ENCODE data around the gene PPFIA2. TPM values are rescaled to one million over a fixed set of nuclear protein-coding genes. Genes with fewer than 3 reads are reported as not detected.

PPFIA2 gene
- total RNA-seq, 1 donor from 2014 or later = 0.59 TPM

DNA sequence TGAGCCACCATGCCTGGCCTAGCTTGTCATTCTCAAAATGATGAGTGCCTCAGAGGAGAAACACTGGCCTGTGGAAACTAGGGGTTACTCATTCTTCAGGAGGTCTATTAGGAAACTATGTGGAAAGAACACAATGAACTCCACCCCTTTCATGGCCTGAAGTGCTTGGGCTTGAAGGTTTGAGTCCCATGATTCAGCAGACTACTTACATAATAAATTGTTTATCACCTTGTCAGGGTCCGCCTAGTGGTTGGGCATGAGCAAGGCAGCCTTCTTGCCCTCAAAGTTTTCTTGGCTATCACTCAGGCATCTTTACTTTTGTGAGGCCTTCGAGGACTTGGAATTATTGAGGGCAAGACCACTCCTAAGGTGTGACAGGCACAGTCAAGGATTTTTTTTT lies 430.1 kb downstream of the PPFIA2 start:
- Histone ChIP-seq H3K4me3 (ENCODE audit: insufficient read depth, low read depth, low read length) (no peak overlapping the region), H3K4me2 (ENCODE audit: low read length) (no peak overlapping the region), H3K36me3 (ENCODE audit: insufficient read depth, low read length) (no peaks in the 10 kb centered on the region), H2AFZ (ENCODE audit: low read depth, low read length) (no peak overlapping the region), H3K79me2 (ENCODE audit: insufficient read depth, low read length) (no peaks in the 10 kb centered on the region), H3K27me3 (ENCODE audit: insufficient read depth, low read length) (no peaks in the 10 kb centered on the region), H3K27ac (ENCODE audit: low read depth, low read length) (no peak overlapping the region), H4K20me1 (ENCODE audit: insufficient read depth, low read length) (no peaks in the 10 kb centered on the region), H3K9me3 (ENCODE audit: insufficient read depth, low read depth, low read length) (no peaks in the 10 kb centered on the region), H3K4me1 (ENCODE audit: insufficient read depth, low read length) (no peaks in the 10 kb centered on the region), H3K9ac (ENCODE audit: low read length) (no peak overlapping the region)
- Mint-ChIP-seq H3K27me3 (ENCODE audit: low read depth, unreplicated experiment) (no peaks in the 10 kb centered on the region), H3K9me3 (ENCODE audit: unreplicated experiment) (no peaks in the 10 kb centered on the region), H3K27ac (ENCODE audit: unreplicated experiment) (no peak overlapping the region), H3K36me3 (ENCODE audit: low read depth, unreplicated experiment) (peaks cover 2% of the 10 kb centered on the region), H3K4me3 (ENCODE audit: unreplicated experiment) (no peak overlapping the region), H3K4me1 (ENCODE audit: low read depth, unreplicated experiment) (no peaks in the 10 kb centered on the region)
- FAIRE-seq (no peak), DNase-seq (ENCODE audit: low read depth) (peak; percentile 2)
- no peak for TF ChIP-seq EZH2 (IDR thresholded peaks at IDR 0.05; ENCODE audit: insufficient read depth, low read length)
- TF ChIP-seq, protein P1, sequence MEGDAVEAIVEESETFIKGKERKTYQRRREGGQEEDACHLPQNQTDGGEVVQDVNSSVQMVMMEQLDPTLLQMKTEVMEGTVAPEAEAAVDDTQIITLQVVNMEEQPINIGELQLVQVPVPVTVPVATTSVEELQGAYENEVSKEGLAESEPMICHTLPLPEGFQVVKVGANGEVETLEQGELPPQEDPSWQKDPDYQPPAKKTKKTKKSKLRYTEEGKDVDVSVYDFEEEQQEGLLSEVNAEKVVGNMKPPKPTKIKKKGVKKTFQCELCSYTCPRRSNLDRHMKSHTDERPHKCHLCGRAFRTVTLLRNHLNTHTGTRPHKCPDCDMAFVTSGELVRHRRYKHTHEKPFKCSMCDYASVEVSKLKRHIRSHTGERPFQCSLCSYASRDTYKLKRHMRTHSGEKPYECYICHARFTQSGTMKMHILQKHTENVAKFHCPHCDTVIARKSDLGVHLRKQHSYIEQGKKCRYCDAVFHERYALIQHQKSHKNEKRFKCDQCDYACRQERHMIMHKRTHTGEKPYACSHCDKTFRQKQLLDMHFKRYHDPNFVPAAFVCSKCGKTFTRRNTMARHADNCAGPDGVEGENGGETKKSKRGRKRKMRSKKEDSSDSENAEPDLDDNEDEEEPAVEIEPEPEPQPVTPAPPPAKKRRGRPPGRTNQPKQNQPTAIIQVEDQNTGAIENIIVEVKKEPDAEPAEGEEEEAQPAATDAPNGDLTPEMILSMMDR (IDR thresholded peaks at IDR 0.05; ENCODE audit: insufficient read depth, low read depth, low read length) = peak; percentile 34

DNA sequence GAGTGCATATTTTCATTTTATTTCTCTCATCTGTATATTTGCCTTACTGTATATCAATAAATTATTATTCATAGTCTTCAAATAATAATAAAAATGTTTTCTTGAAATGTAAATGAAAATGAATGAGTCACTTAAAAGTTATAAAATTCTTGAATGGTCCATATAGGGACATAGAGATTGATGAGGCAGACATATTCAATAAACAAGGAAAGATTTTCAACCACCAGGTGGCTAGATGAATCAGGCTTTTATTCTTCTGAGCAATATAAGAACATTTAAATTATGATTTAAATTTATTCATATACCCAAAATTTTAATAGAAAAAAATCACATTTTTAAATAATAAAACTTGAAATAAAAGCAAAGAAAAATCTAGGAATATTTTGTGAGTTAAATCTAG lies 431.7 kb downstream of the PPFIA2 start:
- H3K79me2 ChIP-seq (ENCODE audit: insufficient read depth, low read length) = no peaks in the 10 kb centered on the region
- no peak overlapping the region for H3K4me2 ChIP-seq (ENCODE audit: low read length)
- no peak for DNase-seq (ENCODE audit: low read depth)
- no peak overlapping the region for H3K27ac ChIP-seq (ENCODE audit: low read depth, low read length)
- H4K20me1 ChIP-seq (ENCODE audit: insufficient read depth, low read length) = no peaks in the 10 kb centered on the region
- H3K9ac ChIP-seq (ENCODE audit: low read length) = no peak overlapping the region
- TF ChIP-seq, protein P1 (IDR thresholded peaks at IDR 0.05; ENCODE audit: insufficient read depth, low read depth, low read length) = no peak
- no peak for TF ChIP-seq EZH2 (IDR thresholded peaks at IDR 0.05; ENCODE audit: insufficient read depth, low read length)
- H2AFZ ChIP-seq (ENCODE audit: low read depth, low read length) = no peak overlapping the region
- H3K27me3 ChIP-seq (ENCODE audit: insufficient read depth, low read length) = no peaks in the 10 kb centered on the region
- Mint-ChIP-seq H3K4me1 (ENCODE audit: low read depth, unreplicated experiment) (no peaks in the 10 kb centered on the region), H3K4me3 (ENCODE audit: unreplicated experiment) (no peak overlapping the region), H3K9me3 (ENCODE audit: unreplicated experiment) (no peaks in the 10 kb centered on the region), H3K36me3 (ENCODE audit: low read depth, unreplicated experiment) (no peaks in the 10 kb centered on the region), H3K27me3 (ENCODE audit: low read depth, unreplicated experiment) (no peaks in the 10 kb centered on the region), H3K27ac (ENCODE audit: unreplicated experiment) (no peak overlapping the region)
- no peak overlapping the region for H3K4me3 ChIP-seq (ENCODE audit: insufficient read depth, low read depth, low read length)
- FAIRE-seq = no peak
- no peaks in the 10 kb centered on the region for H3K36me3 ChIP-seq (ENCODE audit: insufficient read depth, low read length)
- no peaks in the 10 kb centered on the region for H3K9me3 ChIP-seq (ENCODE audit: insufficient read depth, low read depth, low read length)
- no peaks in the 10 kb centered on the region for H3K4me1 ChIP-seq (ENCODE audit: insufficient read depth, low read length)

DNA sequence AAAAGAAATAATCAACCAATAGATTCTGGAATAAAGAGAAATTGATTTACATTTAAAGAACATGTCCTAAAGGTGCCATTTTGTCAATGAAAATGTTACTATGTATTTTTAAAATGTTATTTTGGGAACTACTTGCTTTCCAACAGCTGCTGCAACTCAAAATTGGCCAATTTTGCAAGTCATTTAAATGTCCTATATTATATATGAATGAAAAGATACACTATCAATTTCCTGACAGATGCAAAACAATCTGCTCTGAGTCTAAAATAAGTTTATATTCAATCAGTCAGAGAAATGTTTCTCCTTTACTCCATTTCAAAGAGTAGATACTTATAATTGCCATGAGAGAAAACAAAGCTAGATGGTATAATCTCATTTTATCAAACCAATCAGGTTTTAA lies 434.1 kb downstream of the PPFIA2 start:
- DNase-seq (ENCODE audit: low read depth) = no peak
- no peak for FAIRE-seq
- no peaks in the 10 kb centered on the region for H3K27me3 Mint-ChIP-seq (ENCODE audit: low read depth, unreplicated experiment)
- no peak overlapping the region for H3K4me2 ChIP-seq (ENCODE audit: low read length)
- no peaks in the 10 kb centered on the region for H3K4me1 Mint-ChIP-seq (ENCODE audit: low read depth, unreplicated experiment)
- H3K79me2 ChIP-seq (ENCODE audit: insufficient read depth, low read length) = no peaks in the 10 kb centered on the region
- no peaks in the 10 kb centered on the region for H3K4me1 ChIP-seq (ENCODE audit: insufficient read depth, low read length)
- H3K9me3 ChIP-seq (ENCODE audit: insufficient read depth, low read depth, low read length) = no peaks in the 10 kb centered on the region
- no peaks in the 10 kb centered on the region for H3K9me3 Mint-ChIP-seq (ENCODE audit: unreplicated experiment)
- no peak overlapping the region for H3K27ac ChIP-seq (ENCODE audit: low read depth, low read length)
- H3K36me3 ChIP-seq (ENCODE audit: insufficient read depth, low read length) = no peaks in the 10 kb centered on the region
- no peaks in the 10 kb centered on the region for H3K27me3 ChIP-seq (ENCODE audit: insufficient read depth, low read length)
- no peak overlapping the region for H3K27ac Mint-ChIP-seq (ENCODE audit: unreplicated experiment)
- no peak overlapping the region for H3K4me3 Mint-ChIP-seq (ENCODE audit: unreplicated experiment)
- no peak overlapping the region for H2AFZ ChIP-seq (ENCODE audit: low read depth, low read length)
- H3K36me3 Mint-ChIP-seq (ENCODE audit: low read depth, unreplicated experiment) = no peaks in the 10 kb centered on the region
- no peaks in the 10 kb centered on the region for H4K20me1 ChIP-seq (ENCODE audit: insufficient read depth, low read length)
- no peak overlapping the region for H3K9ac ChIP-seq (ENCODE audit: low read length)
- TF ChIP-seq, protein P1 (IDR thresholded peaks at IDR 0.05; ENCODE audit: insufficient read depth, low read depth, low read length) = no peak
- no peak for TF ChIP-seq EZH2 (IDR thresholded peaks at IDR 0.05; ENCODE audit: insufficient read depth, low read length)
- no peak overlapping the region for H3K4me3 ChIP-seq (ENCODE audit: insufficient read depth, low read depth, low read length)

Data from astrocyte (in vitro differentiated cells and primary cell).